Stomach (tissue), 4 donors: ENCODE measurements around the gene AFDN.

ENCODE experiments used
- CTCF ChIP-seq, 7 experiments: fragments of 450-650 bp in 4 of 7; fragments of 200-600 bp in 3 of 7; sonication (generic) in 3 of 7; IDR thresholded peaks; one replicate each; pipeline ENCODE4 v1.5.1; 2016 to 2019; ENCODE audit warnings: antibody characterized with exemption in 7 of 7, control low read depth in 2 of 7, mild to moderate bottlenecking in 1 of 7
- EP300 ChIP-seq: sonication (generic); formaldehyde crosslinking; IDR thresholded peaks from one replicate; pipeline ENCODE4 v1.6.1; 2017; ENCODE audit warnings: antibody characterized with exemption
- POLR2A ChIP-seq, 4 donors: fragments of 450-650 bp; IDR thresholded peaks; one replicate each; pipeline ENCODE4 v1.6.1; 2016; ENCODE audit warnings: antibody characterized with exemption in 4 of 4, control low read depth in 2 of 4, mild to moderate bottlenecking in 1 of 4, moderate library complexity in 1 of 4

GRCh38 chr6:167912494-167912893 lies 85.8 kb downstream of the AFDN start:
- TF ChIP-seq CTCF (IDR thresholded peaks at IDR 0.05) (no peak), POLR2A (IDR thresholded peaks at IDR 0.05) (no peak), EP300 (no peak)
